ENCODE results near the gene PIGS. TPM values are rescaled to one million over a fixed set of nuclear protein-coding genes. Genes with fewer than 3 reads are reported as not detected.

The PIGS gene
- total and polyA plus RNA-seq, 9 of the 15 experiments (the other 6 are each of a cell fraction or from before 2014, with no cell fraction given) = 47.5 to 138 (median 57.6) TPM

- TF ChIP-seq ZBTB26 (CRISPR knock-in tag; IDR thresholded peaks at IDR 0.05) = no peak
- no peak for TF ChIP-seq ZNF384 (IDR thresholded peaks at IDR 0.05; ENCODE audit: low read depth, low read length)
- no peak for TF ChIP-seq XRCC4 (IDR thresholded peaks at IDR 0.05; ENCODE audit: extremely low read depth, insufficient read depth, insufficient read length)
- TF ChIP-seq RBM25 (IDR thresholded peaks at IDR 0.05; ENCODE audit: low read depth, low read length, severe bottlenecking) = no peak
- no peak for TF ChIP-seq CREB3L1 (IDR thresholded peaks at IDR 0.05; ENCODE audit: borderline replicate concordance, low read depth)
- TF ChIP-seq KAT8 (IDR thresholded peaks at IDR 0.05; ENCODE audit: low read depth) = no peak
These were observed 7.8 kb downstream of the PIGS start (continued) for GRCh38 chr17:28563475-28563874.

- ChIA-PET CTCF (ENCODE audit: low intra/inter-chr PET ratio) (no interaction called here), POLR2A (interaction anchor here (0.6 to 1.6 kb wide), 5 partner anchors 9 to 69 kb away, joined by 3 to 6 read pairs (median 3); no protein-coding TSS in a partner anchor)
- Histone ChIP-seq H3K27ac (ENCODE audit: extremely low read depth, low read depth, low read length) (no peak overlapping the region), H3K27me3 (ENCODE audit: control insufficient read depth in 2 of 2, insufficient read depth in 2 of 2, low read length in 2 of 2) (no peaks in the 10 kb centered on the region), H3K9ac (ENCODE audit: insufficient read depth in 1 of 2, low read depth in 2 of 2, low read length in 2 of 2) (no peak overlapping the region; a peak in 1 of 4 replicates), H3K4me2 (ENCODE audit: insufficient read depth, low read length) (no peak overlapping the region), H4K20me1 (replicated peaks; ENCODE audit: control insufficient read depth, insufficient read depth, low read length) (peaks cover 4% of the 10 kb centered on the region), H2AFZ (ENCODE audit: low read depth, low read length) (no peak overlapping the region), H3K36me3 (ENCODE audit: control insufficient read depth, insufficient read depth, low read length) (peaks cover 70% of the 10 kb centered on the region), H3K4me3 (no peak overlapping the region), H3K79me2 (ENCODE audit: control insufficient read depth, insufficient read depth, low read length) (peaks cover 3% of the 10 kb centered on the region; the same call in 2 of the 3 replicates), H3K9me3 (replicated peaks; ENCODE audit: control insufficient read depth, insufficient read depth, low read depth, low read length) (no peaks in the 10 kb centered on the region), H3K9me1 (ENCODE audit: control insufficient read depth, insufficient read depth, low read length) (no peaks in the 10 kb centered on the region), H3K4me1 (replicated peaks in 1 of 2; ENCODE audit: control insufficient read depth in 2 of 2, insufficient read depth in 2 of 2, low read length in 2 of 2) (peaks cover 13 to 22% of the 10 kb centered on the region in 2 experiments; a peak in 4 of 5 replicates)
- DNase-seq (ENCODE audit: extremely low read depth in 1 of 4, low spot score in 3 of 4) (no peak), FAIRE-seq (no peak), ATAC-seq (no peak)
- no TSS peak for BruUV-seq (replicated peaks)
- TF ChIP-seq RBFOX2 (IDR thresholded peaks at IDR 0.05; ENCODE audit: low read depth, low read length) = 0 out of 2 replicates have a peak, but pooled peaks have one; percentile 3
- no peak for TF ChIP-seq TAF7 (tag; IDR thresholded peaks at IDR 0.05)
- in situ Hi-C loops (cut with MboI) (no loop called here), intact Hi-C loops (cut with micrococcal nuclease) (no loop called here)
- 90% methylated on average over 3 of the region's 3 CpGs for WGBS (ENCODE audit: insufficient coverage, low coverage, missing lambda C conversion rate)
These were observed 16.3 kb downstream of the PIGS start for GRCh38 chr17:28555022-28555421.
